ENCODE results near the gene ZNF764. TPM values are rescaled to one million over a fixed set of nuclear protein-coding genes. Genes with fewer than 3 reads are reported as not detected.

ZNF764 gene
- total and polyA plus RNA-seq, 4 donors, result 1.6 to 6.8 (median 4.2) TPM

DNA sequence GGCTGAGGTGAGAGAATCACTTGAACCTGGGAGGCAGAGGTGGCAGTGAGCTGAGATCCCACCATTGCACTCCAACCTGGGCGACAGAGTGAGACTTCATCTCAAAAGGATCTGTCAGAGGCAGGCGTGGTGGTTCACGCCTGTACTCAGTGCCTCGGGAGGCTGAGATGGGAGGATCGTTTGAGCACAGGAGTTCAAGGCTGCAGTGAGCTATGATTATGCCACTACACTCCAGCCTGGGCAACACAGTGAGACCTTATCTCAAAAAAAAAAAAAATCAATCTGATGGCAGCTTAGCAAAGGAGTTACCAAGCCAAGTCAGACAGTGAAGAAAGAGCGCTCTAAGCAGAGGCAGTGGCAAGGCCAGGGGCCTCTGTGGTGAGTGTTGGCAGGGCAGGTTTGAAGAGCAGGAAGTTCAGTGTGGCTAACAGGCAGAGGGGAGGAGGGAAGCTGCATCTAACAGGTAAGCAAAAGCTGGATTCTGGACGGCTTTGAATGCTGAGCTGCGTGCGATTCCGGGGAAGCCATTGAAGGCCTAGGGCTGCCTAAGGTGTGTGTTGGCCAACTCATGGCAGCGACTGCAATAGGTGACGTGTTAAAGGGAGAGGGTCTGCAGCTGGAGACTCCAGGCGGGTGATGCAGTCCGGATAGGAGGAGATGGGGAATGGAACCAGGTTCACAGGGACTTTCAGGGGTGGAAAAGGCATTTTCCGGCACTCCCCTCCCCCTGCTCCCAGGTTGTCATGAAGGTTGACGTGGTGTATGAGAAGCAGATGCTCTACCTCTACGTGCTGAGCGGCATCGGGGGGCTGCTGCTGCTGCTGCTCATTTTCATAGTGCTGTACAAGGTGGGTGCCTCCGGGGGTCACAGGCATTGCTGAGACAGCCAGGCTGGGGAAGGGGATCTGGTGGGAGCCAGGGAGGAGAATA, 38.8 kb downstream of the ZNF764 start:
- Histone ChIP-seq H3K36me3 (ENCODE audit: control insufficient read depth in 4 of 4, insufficient read depth in 3 of 4, low read depth in 1 of 4, low read length in 3 of 4) (peaks cover 0 to 10% (median 6%) of the 10 kb centered on the region in 4 donors), H3K9me3 (ENCODE audit: control insufficient read depth in 4 of 4, low read length in 3 of 4) (no peaks in the 10 kb centered on the region), H3K27me3 (ENCODE audit: control insufficient read depth in 4 of 4, insufficient read depth in 4 of 4, low read length in 3 of 4) (no peaks in the 10 kb centered on the region), H3K4me3 (ENCODE audit: low read depth in 1 of 3, low read length in 3 of 3) (no peak overlapping the region), H3K4me1 (ENCODE audit: control insufficient read depth in 4 of 4, insufficient read depth in 4 of 4, low read length in 3 of 4) (peaks cover 2 to 18% (median 15%) of the 10 kb centered on the region in 4 donors), H3K9ac (ENCODE audit: low read depth in 1 of 2, low read length in 2 of 2) (no peak overlapping the region), H3K27ac (ENCODE audit: low read depth in 1 of 2, low read length in 2 of 2) (no peak overlapping the region)
- WGBS, result 91% methylated on average over 20 of the region's 20 CpGs
- TF ChIP-seq NR2F2 (IDR thresholded peaks at IDR 0.05) (no peak), RAD21 (IDR thresholded peaks at IDR 0.05) (no peak), RXRA (IDR thresholded peaks at IDR 0.05) (no peak), TAF1 (conservative IDR thresholded peaks at IDR 0.05) (no peak), FOXA1 (IDR thresholded peaks at IDR 0.05) (no peak), YY1 (IDR thresholded peaks at IDR 0.05) (no peak), FOXA2 (IDR thresholded peaks at IDR 0.05) (no peak), GABPA (IDR thresholded peaks at IDR 0.05 in 1 of 2, conservative IDR thresholded peaks at IDR 0.05 in 1 of 2) (no peak), HNF4G (IDR thresholded peaks at IDR 0.05) (no peak)
- TF ChIP-seq, protein P1, sequence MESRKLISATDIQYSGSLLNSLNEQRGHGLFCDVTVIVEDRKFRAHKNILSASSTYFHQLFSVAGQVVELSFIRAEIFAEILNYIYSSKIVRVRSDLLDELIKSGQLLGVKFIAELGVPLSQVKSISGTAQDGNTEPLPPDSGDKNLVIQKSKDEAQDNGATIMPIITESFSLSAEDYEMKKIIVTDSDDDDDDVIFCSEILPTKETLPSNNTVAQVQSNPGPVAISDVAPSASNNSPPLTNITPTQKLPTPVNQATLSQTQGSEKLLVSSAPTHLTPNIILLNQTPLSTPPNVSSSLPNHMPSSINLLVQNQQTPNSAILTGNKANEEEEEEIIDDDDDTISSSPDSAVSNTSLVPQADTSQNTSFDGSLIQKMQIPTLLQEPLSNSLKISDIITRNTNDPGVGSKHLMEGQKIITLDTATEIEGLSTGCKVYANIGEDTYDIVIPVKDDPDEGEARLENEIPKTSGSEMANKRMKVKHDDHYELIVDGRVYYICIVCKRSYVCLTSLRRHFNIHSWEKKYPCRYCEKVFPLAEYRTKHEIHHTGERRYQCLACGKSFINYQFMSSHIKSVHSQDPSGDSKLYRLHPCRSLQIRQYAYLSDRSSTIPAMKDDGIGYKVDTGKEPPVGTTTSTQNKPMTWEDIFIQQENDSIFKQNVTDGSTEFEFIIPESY (IDR thresholded peaks at IDR 0.05), result no peak
- no peak for DNase-seq (ENCODE audit: low spot score)

DNA sequence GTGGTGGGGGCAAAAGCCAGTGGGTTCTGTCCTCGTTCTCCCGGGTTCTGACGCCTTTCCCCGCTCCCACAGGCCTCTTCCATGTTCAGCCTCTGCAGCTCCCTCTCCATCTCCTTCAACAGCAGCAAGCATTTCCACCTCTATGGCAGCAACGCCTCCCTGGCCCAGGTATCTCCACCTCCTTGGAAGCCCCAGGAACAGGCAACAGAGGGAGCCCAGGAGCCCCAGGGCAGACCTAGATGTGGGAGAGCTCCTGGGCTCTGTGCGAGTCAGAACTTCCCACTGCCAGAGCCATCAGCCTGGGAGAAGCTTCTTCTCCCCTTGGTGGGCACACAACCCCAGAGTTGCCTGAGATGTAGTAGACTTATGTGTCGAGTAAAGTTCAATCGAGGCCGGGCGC, 39.6 kb downstream of the ZNF764 start:
- no peak overlapping the region for H3K9ac ChIP-seq (ENCODE audit: low read depth in 1 of 2, low read length in 2 of 2)
- H3K27ac ChIP-seq (ENCODE audit: low read depth in 1 of 2, low read length in 2 of 2), result no peak overlapping the region
- TF ChIP-seq FOXA1 (IDR thresholded peaks at IDR 0.05) (no peak), EGR1 (IDR thresholded peaks at IDR 0.05; ENCODE audit: low read depth in 2 of 2) (no peak), JUND (IDR thresholded peaks at IDR 0.05) (no peak), FOXA2 (IDR thresholded peaks at IDR 0.05) (no peak), GABPA (IDR thresholded peaks at IDR 0.05 in 1 of 2, conservative IDR thresholded peaks at IDR 0.05 in 1 of 2) (no peak), HNF4G (IDR thresholded peaks at IDR 0.05) (no peak), RAD21 (IDR thresholded peaks at IDR 0.05) (no peak), RXRA (IDR thresholded peaks at IDR 0.05) (no peak), YY1 (IDR thresholded peaks at IDR 0.05) (no peak)
- TF ChIP-seq, protein P2, sequence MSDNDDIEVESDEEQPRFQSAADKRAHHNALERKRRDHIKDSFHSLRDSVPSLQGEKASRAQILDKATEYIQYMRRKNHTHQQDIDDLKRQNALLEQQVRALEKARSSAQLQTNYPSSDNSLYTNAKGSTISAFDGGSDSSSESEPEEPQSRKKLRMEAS (IDR thresholded peaks at IDR 0.05), result no peak
- TF ChIP-seq, protein P3, sequence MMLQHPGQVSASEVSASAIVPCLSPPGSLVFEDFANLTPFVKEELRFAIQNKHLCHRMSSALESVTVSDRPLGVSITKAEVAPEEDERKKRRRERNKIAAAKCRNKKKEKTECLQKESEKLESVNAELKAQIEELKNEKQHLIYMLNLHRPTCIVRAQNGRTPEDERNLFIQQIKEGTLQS (IDR thresholded peaks at IDR 0.05), result no peak
- TF ChIP-seq, protein P4, sequence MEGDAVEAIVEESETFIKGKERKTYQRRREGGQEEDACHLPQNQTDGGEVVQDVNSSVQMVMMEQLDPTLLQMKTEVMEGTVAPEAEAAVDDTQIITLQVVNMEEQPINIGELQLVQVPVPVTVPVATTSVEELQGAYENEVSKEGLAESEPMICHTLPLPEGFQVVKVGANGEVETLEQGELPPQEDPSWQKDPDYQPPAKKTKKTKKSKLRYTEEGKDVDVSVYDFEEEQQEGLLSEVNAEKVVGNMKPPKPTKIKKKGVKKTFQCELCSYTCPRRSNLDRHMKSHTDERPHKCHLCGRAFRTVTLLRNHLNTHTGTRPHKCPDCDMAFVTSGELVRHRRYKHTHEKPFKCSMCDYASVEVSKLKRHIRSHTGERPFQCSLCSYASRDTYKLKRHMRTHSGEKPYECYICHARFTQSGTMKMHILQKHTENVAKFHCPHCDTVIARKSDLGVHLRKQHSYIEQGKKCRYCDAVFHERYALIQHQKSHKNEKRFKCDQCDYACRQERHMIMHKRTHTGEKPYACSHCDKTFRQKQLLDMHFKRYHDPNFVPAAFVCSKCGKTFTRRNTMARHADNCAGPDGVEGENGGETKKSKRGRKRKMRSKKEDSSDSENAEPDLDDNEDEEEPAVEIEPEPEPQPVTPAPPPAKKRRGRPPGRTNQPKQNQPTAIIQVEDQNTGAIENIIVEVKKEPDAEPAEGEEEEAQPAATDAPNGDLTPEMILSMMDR (IDR thresholded peaks at IDR 0.05; ENCODE audit: low read depth, low read length, missing input control), result no peak
- H3K36me3 ChIP-seq (ENCODE audit: control insufficient read depth in 4 of 4, insufficient read depth in 3 of 4, low read depth in 1 of 4, low read length in 3 of 4), result peaks cover 0 to 14% (median 7%) of the 10 kb centered on the region in 4 donors
- 96% methylated on average over 10 of the region's 10 CpGs for WGBS
- H3K4me1 ChIP-seq (ENCODE audit: control insufficient read depth in 4 of 4, insufficient read depth in 4 of 4, low read length in 3 of 4), result peaks cover 2 to 18% (median 12%) of the 10 kb centered on the region in 4 donors
- no peak for DNase-seq (ENCODE audit: low spot score)
- H3K27me3 ChIP-seq (ENCODE audit: control insufficient read depth in 4 of 4, insufficient read depth in 4 of 4, low read length in 3 of 4), result no peaks in the 10 kb centered on the region
- no peak overlapping the region for H3K4me3 ChIP-seq (ENCODE audit: low read depth in 1 of 3, low read length in 3 of 3)
- H3K9me3 ChIP-seq (ENCODE audit: control insufficient read depth in 4 of 4, low read length in 3 of 4), result no peaks in the 10 kb centered on the region
